Neutrophil (primary cell): Measurements from ENCODE around the gene MYLK3.

Source experiments
- H3K27ac ChIP-seq: fragments of 200-600 bp; sonication (generic); 2 replicates; pipeline ENCODE4 v1.5.1; 2016; ENCODE audit warnings: mild to moderate bottlenecking, moderate library complexity
- H3K27me3 ChIP-seq: fragments of 200-600 bp; sonication (generic); 2 replicates; pipeline ENCODE4 v1.6.0; 2016; ENCODE audit warnings: mild to moderate bottlenecking
- H3K36me3 ChIP-seq: fragments of 200-600 bp; sonication (generic); 2 replicates; pipeline ENCODE4 v1.5.1; 2017
- H3K4me1 ChIP-seq, 2 experiments: fragments of 200-600 bp in 1 of 2; sonication (generic) in 1 of 2; 1 replicate in 1 of 2; 2 replicates in 1 of 2; pipeline versions ENCODE4 v1.5.1 to v1.6.1; 2013 to 2016; ENCODE audit warnings: low read depth in 1 of 2, low read length in 1 of 2, mild to moderate bottlenecking in 1 of 2, moderate library complexity in 1 of 2; ENCODE audit not compliant: control insufficient read depth in 1 of 2, insufficient read depth in 1 of 2
- H3K4me3 ChIP-seq, 2 experiments: fragments of 200-600 bp in 1 of 2; sonication (generic) in 1 of 2; 1 replicate in 1 of 2; 2 replicates in 1 of 2; pipeline ENCODE4 v1.5.1; 2013 to 2016; ENCODE audit warnings: low read depth in 1 of 2, low read length in 1 of 2, mild to moderate bottlenecking in 1 of 2, moderate library complexity in 1 of 2
- H3K9me3 ChIP-seq: fragments of 200-600 bp; sonication (generic); 2 replicates; pipeline ENCODE4 v1.5.1; 2016
- CTCF ChIP-seq: fragments of 200-600 bp; sonication (generic); IDR thresholded peaks from 2 replicates; pipeline ENCODE4 v1.5.1; 2016; ENCODE audit warnings: antibody characterized with exemption

The MYLK3 gene

GRCh38 chr16:46768809-46769208 is 20.7 kb upstream of the MYLK3 start:
- no peaks in the 10 kb centered on the region for H3K4me1 ChIP-seq
- no peak overlapping the region for H3K27ac ChIP-seq
- TF ChIP-seq CTCF = no peak
- no peaks in the 10 kb centered on the region for H3K9me3 ChIP-seq
- H3K36me3 ChIP-seq = no peaks in the 10 kb centered on the region
- no peaks in the 10 kb centered on the region for H3K27me3 ChIP-seq
- no peak overlapping the region for H3K4me3 ChIP-seq

- H3K27ac ChIP-seq = no peak overlapping the region
- no peaks in the 10 kb centered on the region for H3K36me3 ChIP-seq
- no peaks in the 10 kb centered on the region for H3K27me3 ChIP-seq
- H3K9me3 ChIP-seq = no peaks in the 10 kb centered on the region
- TF ChIP-seq CTCF = no peak
- no peak overlapping the region for H3K4me3 ChIP-seq
- H3K4me1 ChIP-seq = no peaks in the 10 kb centered on the region
These were observed 16.9 kb upstream of the MYLK3 start for GRCh38 chr16:46765050-46765449.

GRCh38 chr16:46763147-46763546 is 15.0 kb upstream of the MYLK3 start:
- Histone ChIP-seq H3K36me3 (no peaks in the 10 kb centered on the region), H3K27me3 (no peaks in the 10 kb centered on the region), H3K4me3 (no peak overlapping the region), H3K4me1 (no peaks in the 10 kb centered on the region), H3K27ac (no peak overlapping the region), H3K9me3 (no peaks in the 10 kb centered on the region)
- no peak for TF ChIP-seq CTCF

- TF ChIP-seq CTCF = no peak
- H3K4me1 ChIP-seq = no peaks in the 10 kb centered on the region
- no peaks in the 10 kb centered on the region for H3K36me3 ChIP-seq
- H3K27me3 ChIP-seq = no peaks in the 10 kb centered on the region
- no peak overlapping the region for H3K27ac ChIP-seq
- no peaks in the 10 kb centered on the region for H3K9me3 ChIP-seq
- H3K4me3 ChIP-seq = no peak overlapping the region
These were observed 14.4 kb upstream of the MYLK3 start for GRCh38 chr16:46762583-46762982.

- H3K4me3 ChIP-seq = no peak overlapping the region
- H3K27me3 ChIP-seq = no peaks in the 10 kb centered on the region
- no peaks in the 10 kb centered on the region for H3K36me3 ChIP-seq
- no peak for TF ChIP-seq CTCF
- no peaks in the 10 kb centered on the region for H3K4me1 ChIP-seq
- H3K27ac ChIP-seq = no peak overlapping the region
- H3K9me3 ChIP-seq = no peaks in the 10 kb centered on the region
These were observed 11.2 kb upstream of the MYLK3 start for GRCh38 chr16:46759309-46759708.
